Measurements from ENCODE around the gene GALNTL6.
"Not testable (repeated sequence)": the region's sequence is repeated elsewhere in the genome, so short reads cannot be mapped to it uniquely, and the experiment has no call there.

GALNTL6 gene

DNA sequence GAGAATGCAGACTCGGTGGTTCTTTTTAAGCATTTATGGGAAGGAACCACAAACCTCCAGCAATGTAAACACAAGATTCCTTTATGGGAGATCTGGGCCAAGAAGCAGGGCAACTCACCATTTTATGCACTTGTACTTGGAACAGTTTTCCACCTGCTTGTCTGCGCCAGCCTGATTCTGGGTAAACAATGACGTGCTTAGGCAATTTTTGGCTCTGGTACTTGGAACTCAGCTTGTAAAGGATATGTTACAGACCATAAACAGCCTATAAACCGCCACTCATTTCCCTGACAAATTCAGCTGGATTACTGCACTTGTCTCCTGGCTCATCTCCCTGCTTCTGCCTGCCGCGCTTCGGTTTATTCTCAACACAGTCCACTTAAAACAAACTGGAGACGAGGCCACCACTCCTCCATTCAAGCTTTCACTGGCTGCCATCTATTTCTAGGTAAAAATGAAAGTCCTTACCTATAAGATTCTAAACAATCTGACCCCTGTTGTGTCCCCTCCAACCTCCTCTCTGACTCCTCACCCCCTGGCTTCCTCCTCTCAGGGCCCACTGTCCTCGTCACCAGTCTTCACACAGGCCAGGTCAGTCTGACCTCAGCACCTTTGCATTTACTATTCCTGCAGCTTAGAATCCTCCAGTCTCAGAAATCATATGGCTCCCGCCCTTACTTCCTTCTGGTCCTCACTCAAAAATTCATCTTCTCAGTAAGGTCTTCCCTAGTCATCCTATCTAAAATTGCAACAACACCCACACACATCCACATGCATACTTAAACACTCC, 1149.6 kb downstream of the GALNTL6 start:
- DNase-seq = no peak

DNA sequence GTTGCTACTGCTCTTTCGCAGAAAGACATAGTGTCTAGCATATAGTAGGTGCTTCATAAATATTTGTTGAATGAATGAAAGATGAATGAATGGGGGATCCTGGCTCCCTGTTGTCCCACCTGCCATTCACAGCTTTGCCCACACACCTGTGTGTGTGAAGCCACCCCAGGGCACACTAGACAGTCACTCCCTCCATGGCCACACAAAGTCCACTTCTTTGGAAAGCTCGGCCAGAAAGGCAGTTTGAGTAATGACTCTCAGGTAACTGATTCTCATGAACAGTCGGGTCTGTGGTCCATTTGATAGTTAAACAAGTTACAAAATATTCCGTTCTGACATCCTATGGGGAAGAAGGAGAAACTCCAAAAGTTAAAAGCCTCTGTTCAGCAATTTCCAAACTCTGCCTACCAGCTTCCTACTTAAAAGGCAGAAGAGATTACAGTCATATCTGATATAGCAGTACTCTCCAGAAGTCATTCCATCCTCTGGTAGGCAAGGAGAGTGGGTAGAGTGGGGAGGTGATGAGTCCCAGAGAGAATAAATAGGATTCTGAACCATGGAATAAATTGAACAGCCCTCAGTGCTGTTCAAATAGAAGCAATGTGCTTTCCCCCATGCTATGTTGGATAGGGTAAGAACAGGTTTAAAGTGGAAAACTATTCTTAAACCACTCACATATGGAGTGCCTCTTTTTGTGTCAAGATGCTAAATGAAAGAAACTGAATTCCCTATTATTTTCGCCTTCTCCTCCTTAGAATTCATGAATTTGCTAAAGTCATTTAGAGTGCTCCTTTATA, 1150.5 kb downstream of the GALNTL6 start:
- no peak for DNase-seq

DNA sequence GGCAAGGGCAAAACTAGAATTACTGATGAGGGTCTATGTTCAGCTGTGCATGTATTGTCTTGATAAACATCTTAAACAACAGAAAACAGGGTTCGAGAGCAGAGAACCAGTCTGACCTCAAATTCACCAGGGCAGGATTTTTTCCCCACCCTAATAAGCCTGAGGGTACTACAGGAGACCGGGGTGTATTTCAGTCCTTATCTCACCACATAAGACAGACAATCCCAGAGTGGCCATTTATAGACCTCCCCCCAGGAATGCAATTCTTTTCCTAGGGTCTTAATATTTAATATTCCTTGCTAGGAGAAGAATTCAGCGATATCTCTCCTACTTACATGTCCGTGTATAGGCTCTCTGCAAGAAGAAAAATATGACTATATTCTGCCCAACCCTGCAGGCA, 1157.0 kb downstream of the GALNTL6 start:
- not testable (repeated sequence) for DNase-seq

DNA sequence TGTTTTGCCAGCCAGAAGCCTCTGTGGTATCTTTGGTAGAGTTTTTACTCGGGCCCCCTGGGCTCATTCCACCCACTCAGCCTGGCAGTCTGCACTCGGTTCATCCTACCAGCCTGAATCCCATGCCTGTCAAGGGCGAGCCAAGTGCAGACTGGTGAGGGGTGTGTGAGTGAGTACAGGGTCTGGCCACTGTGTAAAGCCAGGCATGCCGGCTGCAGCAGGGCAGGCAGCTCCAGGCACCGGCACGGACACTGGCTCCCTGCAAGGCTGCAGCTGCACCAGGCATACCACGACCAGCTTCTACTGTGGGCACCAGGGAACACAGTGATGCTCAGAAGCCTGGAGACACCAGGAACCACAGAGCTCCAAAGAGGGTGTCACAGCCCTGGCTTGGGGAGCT, 1161.4 kb downstream of the GALNTL6 start:
- DNase-seq = no peak

DNA sequence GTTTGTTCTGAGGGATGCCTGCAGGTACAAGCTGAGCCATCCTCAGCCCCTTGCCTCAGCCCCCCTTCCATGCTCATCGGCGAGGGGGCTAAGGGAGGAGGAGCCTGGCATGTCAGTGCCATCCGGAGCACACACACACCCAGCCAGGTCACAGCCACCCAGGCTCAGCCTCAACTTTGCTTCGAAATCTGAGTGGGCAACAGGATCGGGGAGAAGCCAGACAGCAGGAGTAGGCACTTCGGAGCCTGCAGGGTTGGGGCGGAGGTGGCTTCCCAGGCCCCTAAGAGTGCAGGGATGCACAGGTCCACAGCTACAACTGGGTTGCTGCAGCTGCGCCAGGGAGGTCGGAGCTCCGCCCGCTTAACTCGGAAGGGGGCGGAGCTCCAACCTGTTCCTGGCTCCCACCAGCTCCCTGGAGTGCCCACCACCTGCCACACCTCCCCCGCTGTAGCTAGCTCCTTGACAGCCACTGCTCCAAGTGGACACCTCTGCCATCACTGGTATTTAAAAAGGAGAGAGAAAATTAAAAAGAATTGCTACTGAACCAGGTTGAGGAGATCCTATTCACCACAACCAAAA, 1162.5 kb downstream of the GALNTL6 start:
- DNase-seq = no peak

DNA sequence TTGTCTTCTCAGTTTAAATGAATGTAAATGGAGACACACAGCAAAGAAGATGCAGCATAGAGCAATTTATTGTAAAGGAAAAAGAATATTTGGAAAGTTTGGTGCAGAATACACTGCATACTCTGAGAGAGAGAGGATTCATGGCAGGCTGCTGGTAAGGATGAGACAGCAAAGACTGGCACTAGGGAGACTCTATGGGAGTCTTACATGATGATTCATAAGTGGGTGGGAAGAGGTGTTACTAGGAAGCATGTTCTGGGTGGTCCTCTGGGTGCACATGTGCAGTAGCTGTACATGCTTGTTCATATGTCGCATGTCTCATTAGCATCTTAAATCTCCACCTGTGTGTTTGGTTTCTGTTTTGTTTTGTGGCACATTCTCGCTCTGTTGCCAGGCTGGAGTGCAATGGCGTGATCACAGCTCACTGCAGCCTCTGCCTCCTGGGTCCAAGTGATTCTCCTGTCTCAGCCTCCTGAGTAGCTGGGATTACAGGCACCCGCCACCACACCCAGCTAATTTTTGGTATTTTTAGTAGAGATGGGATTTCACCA, 1164.4 kb downstream of the GALNTL6 start:
- not testable (repeated sequence) for DNase-seq

DNA sequence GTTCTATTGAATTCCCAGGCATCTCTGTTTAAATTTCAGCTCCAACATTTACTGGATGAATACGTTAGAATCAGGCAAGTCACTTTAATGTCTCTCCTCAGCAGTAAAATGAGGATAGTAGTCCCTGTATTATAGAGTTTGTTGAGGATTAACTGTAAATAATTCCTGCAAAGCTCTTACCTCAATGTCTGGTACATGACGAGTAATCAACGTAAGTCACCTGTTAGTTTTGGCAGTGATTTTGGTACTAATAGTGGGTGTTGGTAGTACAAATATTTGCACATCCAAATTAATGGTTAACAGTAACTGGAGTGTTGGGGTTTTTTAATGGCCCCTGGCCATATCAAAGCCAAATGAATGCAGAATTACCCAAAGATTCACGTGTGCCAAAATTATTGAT, 1165.6 kb downstream of the GALNTL6 start:
- DNase-seq = no peak

DNA sequence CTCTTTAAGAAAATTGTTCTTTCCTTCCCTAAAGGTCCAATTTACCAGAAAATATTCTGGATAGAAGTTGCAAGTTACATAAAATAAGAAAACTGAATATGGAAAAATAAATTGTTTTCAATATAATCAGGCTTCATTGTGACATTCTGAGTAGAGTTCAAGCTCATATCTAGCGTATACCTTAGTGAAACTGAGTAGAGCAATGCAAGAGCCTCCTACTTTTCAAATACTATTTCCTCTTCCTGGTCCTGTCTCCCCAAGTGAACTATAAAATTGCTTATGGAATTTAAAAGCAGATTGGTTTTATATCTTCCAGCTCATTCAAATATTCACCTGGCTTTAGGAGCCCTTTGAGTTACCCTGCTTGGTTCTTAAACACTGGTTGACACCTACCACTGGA, 1166.1 kb downstream of the GALNTL6 start:
- DNase-seq = no peak

DNA sequence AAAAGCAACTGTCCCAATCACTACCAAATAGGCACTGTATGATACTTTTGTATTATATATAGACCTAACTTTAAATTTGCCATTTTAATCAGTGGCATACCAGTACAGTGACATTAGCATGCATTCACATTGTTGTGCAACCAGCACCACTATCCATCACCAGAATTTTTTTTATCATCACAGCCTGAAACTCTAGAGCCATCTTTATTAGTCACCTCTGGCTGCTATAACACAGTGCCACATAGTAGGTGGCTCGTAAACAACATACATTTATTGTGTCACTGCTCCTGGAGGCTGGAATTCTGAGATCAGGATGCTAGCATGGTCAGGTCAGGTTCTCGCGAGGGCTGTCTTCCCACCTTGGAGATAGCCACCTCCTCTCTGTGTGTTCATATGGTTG, 1167.0 kb downstream of the GALNTL6 start:
- DNase-seq = no peak

GRCh38 chr4:172982151-172982590, 1169.0 kb downstream of the GALNTL6 start:
- DNase-seq = no peak

- no peak for DNase-seq
Observed at GRCh38 chr4:172983014-172983413, 1169.8 kb downstream of the GALNTL6 start.

- DNase-seq = no peak
Observed at GRCh38 chr4:172983631-172984030, 1170.4 kb downstream of the GALNTL6 start.

- DNase-seq = no peak
Observed at GRCh38 chr4:172985552-172985951, 1172.3 kb downstream of the GALNTL6 start.

DNA sequence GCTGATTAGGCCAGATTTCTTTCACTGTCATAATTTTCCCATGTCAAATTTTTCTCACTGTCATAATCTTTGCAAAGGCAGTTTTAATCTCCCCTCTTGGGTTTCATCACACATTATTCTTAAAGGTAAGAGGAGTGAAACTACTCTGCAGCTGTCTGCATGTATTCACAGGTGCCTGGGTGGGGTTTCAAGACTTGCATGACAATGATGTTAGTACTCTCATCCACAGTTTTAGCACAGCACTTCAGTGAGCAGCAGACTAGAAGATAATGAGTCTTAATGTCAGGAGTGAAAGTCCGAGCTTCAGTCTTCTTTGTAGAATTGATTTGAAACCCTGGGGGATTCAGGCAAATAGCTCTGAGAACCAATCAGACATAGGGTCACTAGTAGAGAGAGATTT, 1172.9 kb downstream of the GALNTL6 start:
- DNase-seq = no peak

GRCh38 chr4:172989984-172990820, 1177.0 kb downstream of the GALNTL6 start:
- no peak for DNase-seq

GRCh38 chr4:172992648-172993378, 1179.6 kb downstream of the GALNTL6 start:
- no peak for DNase-seq

DNA sequence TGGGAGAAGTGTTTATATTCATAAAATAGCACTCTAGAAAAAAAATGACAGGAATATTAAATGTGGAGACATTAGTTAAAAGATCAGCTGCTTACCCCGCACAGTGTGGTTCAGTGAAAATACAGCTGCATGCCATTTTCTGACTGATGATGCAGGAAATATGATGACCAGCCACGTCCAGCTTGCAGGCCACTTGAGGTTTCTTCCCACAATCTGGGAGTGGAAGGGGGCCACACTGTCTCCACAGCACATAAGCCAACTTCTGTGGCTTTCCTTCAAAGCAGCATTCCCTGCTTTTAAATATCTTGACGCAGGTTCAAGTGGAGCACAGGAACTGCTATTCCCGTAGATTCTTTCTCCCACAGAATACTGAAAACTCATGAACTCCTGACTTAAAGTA, 1182.0 kb downstream of the GALNTL6 start:
- no peak for DNase-seq

DNA sequence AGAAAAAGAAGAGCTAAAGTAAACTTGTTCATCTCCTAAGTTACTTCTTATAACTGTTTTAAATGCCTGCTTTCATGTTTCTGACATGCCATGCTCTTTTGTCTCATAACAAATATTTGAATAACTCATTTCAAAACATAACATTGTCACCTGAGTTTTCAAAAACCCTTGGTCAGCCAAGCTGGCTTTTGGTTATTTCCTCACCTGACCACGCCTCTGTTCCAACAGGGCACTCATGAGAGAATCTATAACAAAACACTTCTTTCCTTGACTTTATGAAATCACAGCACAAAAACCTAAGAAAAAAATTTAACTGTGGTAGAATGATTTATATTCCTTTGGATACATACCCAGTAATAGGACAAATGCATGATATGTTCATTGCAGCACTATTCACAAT, 1182.5 kb downstream of the GALNTL6 start:
- DNase-seq = no peak

GRCh38 chr4:172996571-172997216, 1183.5 kb downstream of the GALNTL6 start:
- DNase-seq = no peak

DNA sequence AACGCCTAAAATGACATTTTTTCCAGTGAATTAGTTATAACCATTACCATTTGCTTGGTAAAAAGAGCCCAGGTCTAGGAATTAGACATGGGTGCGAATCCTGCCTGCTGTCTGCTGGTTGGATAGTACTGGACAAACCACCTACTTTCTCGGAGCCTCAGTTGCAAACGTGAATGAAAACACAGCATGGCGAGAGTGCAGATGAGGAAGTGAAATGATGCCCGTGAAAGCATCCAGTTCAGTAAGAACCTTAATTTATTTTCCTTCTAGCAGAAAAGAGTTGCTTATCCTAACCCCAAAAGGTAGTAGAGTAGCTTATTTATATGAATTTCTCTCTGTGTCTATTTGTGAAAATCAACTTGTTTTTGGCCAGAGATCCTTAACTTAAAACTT, 1184.0 kb downstream of the GALNTL6 start:
- no peak for DNase-seq

- DNase-seq = no peak
Observed at GRCh38 chr4:172997856-172998255, 1184.7 kb downstream of the GALNTL6 start.

Data from T-helper 9 cell (primary cell).